ENCODE data around the gene CENPM.
A peak's percentile ranks its signal among the peaks of the same experiment; 100 is the strongest.

Gene CENPM, protein sequence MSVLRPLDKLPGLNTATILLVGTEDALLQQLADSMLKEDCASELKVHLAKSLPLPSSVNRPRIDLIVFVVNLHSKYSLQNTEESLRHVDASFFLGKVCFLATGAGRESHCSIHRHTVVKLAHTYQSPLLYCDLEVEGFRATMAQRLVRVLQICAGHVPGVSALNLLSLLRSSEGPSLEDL

DNA sequence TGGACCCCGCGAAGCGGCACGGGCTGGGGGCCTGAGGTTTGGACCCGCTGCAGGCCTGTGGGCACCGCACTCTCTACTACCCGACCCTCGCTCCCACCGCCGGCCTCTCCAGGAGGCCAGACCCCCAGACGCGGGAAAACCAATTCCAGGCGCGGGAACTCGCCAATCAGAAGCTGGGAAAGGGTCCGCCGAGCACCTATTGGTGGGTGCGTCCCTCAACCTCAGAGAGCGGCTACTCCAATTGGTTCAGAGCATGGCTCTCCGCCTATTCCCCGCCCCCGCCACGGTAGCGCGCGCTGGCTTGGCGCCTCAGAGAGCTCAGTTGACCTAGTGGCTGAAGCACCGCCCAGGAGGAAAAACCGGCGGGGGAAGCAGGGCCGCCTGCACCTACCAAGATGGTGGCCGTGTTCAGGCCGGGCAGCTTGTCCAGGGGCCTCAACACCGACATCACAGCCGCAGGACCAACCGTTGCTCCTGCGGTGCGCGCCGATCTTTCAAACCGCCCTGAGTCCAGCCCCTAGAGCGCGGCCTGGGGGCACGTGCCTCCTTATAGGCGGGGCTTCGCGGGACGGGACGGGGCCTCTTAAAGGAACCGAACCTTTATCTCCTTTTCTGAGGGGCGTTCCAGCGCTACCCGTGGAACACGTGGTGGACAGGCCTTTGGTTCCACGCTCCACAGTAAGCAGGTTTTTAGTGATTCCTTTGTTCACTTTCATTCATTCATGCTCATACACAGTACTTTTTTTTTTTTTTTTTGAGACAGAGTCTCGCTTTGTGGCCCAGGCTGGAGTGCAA, at the start of gene CENPM:
Gene CENPM (minus strand): TSS at position 524 of the 795 bp plus-strand sequence. CDS start 76 bp downstream, at position 448.
- TF ChIP-seq MYC (IDR thresholded peaks at IDR 0.05; ENCODE audit: low read depth, low read length) (peak; percentile 72), POLR2A (IDR thresholded peaks at IDR 0.05; ENCODE audit: extremely low read depth, insufficient read length) (peak; percentile 59)
- TF ChIP-seq, protein P1, sequence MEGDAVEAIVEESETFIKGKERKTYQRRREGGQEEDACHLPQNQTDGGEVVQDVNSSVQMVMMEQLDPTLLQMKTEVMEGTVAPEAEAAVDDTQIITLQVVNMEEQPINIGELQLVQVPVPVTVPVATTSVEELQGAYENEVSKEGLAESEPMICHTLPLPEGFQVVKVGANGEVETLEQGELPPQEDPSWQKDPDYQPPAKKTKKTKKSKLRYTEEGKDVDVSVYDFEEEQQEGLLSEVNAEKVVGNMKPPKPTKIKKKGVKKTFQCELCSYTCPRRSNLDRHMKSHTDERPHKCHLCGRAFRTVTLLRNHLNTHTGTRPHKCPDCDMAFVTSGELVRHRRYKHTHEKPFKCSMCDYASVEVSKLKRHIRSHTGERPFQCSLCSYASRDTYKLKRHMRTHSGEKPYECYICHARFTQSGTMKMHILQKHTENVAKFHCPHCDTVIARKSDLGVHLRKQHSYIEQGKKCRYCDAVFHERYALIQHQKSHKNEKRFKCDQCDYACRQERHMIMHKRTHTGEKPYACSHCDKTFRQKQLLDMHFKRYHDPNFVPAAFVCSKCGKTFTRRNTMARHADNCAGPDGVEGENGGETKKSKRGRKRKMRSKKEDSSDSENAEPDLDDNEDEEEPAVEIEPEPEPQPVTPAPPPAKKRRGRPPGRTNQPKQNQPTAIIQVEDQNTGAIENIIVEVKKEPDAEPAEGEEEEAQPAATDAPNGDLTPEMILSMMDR (IDR thresholded peaks at IDR 0.05; ENCODE audit: low read depth, low read length) = no peak
- TF ChIP-seq, protein P2, sequence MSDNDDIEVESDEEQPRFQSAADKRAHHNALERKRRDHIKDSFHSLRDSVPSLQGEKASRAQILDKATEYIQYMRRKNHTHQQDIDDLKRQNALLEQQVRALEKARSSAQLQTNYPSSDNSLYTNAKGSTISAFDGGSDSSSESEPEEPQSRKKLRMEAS (IDR thresholded peaks at IDR 0.05; ENCODE audit: low read depth, low read length) = peak; percentile 96
- peak; percentile 98 for DNase-seq (ENCODE audit: low read depth)
- peak within 1 kb of the TSS; percentile 86 for H3K4me3 ChIP-seq (ENCODE audit: low read depth, low read length)

DNA sequence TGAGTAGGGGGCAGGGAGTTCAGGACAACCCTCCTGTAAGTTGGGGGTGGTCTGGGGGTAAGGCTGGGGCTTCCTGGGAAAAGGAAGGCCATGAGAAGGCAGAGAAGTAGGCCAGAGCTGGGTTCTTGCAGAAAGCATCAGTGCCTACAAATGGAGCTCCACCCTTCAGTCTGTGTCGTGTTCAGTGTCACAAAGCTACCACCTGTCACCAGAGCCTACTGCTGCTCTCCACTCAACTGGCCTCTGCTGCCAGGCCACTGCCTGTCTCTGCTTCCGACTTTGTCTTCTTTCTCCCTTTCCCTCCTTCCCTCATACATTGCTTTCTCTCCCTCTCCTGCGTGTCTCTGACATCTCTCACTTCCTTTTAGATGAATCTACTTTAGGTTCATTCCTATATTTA, 48.3 kb upstream of the CENPM start:
- H3K4me3 ChIP-seq (ENCODE audit: low read depth, low read length) = no peak overlapping the region
- TF ChIP-seq MYC (IDR thresholded peaks at IDR 0.05; ENCODE audit: low read depth, low read length) = no peak
- TF ChIP-seq, protein P1 (IDR thresholded peaks at IDR 0.05; ENCODE audit: low read depth, low read length) = no peak
- TF ChIP-seq POLR2A (IDR thresholded peaks at IDR 0.05; ENCODE audit: extremely low read depth, insufficient read length) = no peak
- TF ChIP-seq, protein P2 (IDR thresholded peaks at IDR 0.05; ENCODE audit: low read depth, low read length) = no peak
- DNase-seq (ENCODE audit: low read depth) = no peak

DNA sequence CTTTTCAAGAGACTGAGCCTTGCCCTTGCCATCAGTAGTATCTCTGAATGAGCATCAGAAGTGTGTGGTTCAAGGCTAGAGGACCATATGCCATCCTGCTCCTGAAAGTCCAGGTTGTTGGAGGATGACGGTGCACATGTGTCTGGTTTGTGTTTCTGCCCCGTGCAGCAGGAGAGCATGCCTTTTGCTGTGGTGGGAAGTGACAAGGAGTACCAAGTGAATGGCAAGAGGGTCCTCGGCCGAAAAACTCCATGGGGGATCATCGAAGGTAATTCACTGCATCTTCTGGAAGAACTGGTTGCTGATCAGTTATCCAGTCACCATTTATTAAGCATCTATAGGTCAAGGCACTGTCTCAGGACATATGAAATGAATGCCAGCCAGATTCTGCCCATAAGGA, 45.5 kb upstream of the CENPM start:
- H3K4me3 ChIP-seq (ENCODE audit: low read depth, low read length) = no peak overlapping the region
- DNase-seq (ENCODE audit: low read depth) = no peak

DNA sequence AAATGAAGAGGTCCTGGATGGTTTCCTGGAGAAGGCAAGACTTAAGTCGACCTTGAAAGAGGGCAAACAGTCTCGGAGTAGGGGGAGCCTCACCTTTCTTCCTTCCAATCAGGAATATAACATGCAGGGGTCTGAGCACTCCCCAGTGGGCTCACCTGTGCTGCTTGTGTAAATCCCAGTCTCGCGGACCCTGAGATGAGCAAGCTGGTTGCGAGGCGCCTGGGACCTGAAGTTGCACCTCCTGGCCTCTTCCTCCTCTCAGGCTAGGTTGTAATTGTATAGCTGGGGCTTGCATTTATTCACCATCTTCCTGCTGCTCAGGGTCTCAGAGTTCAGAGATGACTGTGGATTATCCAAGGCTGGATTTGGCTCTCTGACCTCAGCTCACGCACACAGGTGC, 44.2 kb upstream of the CENPM start:
- DNase-seq (ENCODE audit: low read depth) = no peak
- no peak overlapping the region for H3K4me3 ChIP-seq (ENCODE audit: low read depth, low read length)
- TF ChIP-seq, protein P1 (IDR thresholded peaks at IDR 0.05; ENCODE audit: low read depth, low read length) = no peak
- TF ChIP-seq MYC (IDR thresholded peaks at IDR 0.05; ENCODE audit: low read depth, low read length) (no peak), POLR2A (IDR thresholded peaks at IDR 0.05; ENCODE audit: extremely low read depth, insufficient read length) (no peak)
- TF ChIP-seq, protein P2 (IDR thresholded peaks at IDR 0.05; ENCODE audit: low read depth, low read length) = no peak

More for the DNA sequence above, 45.5 kb upstream of the CENPM start:
- TF ChIP-seq POLR2A (IDR thresholded peaks at IDR 0.05; ENCODE audit: extremely low read depth, insufficient read length) (no peak), MYC (IDR thresholded peaks at IDR 0.05; ENCODE audit: low read depth, low read length) (no peak)
- TF ChIP-seq, protein P1 (IDR thresholded peaks at IDR 0.05; ENCODE audit: low read depth, low read length) = no peak
- TF ChIP-seq, protein P2 (IDR thresholded peaks at IDR 0.05; ENCODE audit: low read depth, low read length) = no peak

DNA sequence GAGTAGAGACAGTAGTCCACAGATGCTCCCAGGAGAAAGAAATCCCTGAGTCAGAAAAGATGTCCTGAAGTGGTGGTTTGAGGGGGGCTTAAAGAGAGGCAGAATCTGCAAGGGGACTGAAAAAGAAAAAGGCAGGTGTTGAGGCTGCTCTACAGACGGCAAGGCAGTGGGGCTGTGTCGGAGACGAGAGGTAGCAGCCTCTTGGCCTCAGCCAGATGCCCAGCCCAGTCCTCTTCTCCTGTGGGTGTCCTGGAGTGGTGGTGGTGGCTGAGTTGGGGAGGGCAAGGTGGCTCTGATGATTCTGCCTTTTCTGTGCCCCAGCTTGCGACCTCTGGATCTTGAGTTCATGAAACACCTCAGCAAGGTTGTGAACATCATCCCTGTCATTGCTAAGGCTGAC, 42.3 kb upstream of the CENPM start:
- H3K4me3 ChIP-seq (ENCODE audit: low read depth, low read length) = no peak overlapping the region
- no peak for DNase-seq (ENCODE audit: low read depth)
- no peak for TF ChIP-seq POLR2A (IDR thresholded peaks at IDR 0.05; ENCODE audit: extremely low read depth, insufficient read length)

DNA sequence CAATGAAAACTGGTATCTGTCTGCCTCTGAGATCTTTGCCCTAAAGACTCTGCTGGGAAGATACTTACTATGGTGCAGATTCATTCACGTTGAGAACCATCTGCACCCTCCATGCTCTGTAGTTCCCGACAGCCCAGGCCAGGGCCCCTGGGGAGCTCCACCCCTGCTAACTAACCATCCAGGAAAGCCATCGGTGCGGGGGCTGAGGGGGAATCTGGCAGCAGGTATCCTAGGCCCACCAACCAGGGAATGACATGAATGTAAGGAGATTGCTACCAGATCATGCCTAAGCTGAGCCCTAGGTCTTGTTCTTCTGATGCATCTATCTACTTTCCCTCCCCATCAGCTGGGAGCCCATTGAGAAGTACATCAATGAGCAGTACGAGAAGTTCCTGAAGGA, 40.3 kb upstream of the CENPM start:
- no peak overlapping the region for H3K4me3 ChIP-seq (ENCODE audit: low read depth, low read length)
- TF ChIP-seq, protein P1 (IDR thresholded peaks at IDR 0.05; ENCODE audit: low read depth, low read length) = no peak
- TF ChIP-seq POLR2A (IDR thresholded peaks at IDR 0.05; ENCODE audit: extremely low read depth, insufficient read length) (no peak), MYC (IDR thresholded peaks at IDR 0.05; ENCODE audit: low read depth, low read length) (no peak)
- no peak for DNase-seq (ENCODE audit: low read depth)
